Pancreas (tissue), 10 donors: ENCODE data around the gene L3MBTL1. TPM values are rescaled to one million over a fixed set of nuclear protein-coding genes. Genes with fewer than 3 reads are reported as not detected.

ENCODE experiments used
- ATAC-seq, 4 donors: fragments of 200-7000 bp; cut with Tn5 transposase; one replicate each; pipeline versions ENCODE4 v1.8.0 to v1.9.1; 2020; ENCODE audit warnings: mild to moderate bottlenecking in 4 of 4, moderate library complexity in 4 of 4
- DNase-seq, 6 donors: peaks; one replicate each; pipeline ENCODE4 v3.0.0-alpha.2; 2020
- FAIRE-seq: peaks from 2 replicates; lab custom pipeline; 2012; peaks lifted over from hg19 to GRCh38; lab: Jason Lieb, UNC
- H3K27ac ChIP-seq, 4 donors: fragments of 200-600 bp; sonication (generic); 1 replicate in 3 of 4; 2 replicates in 1 of 4; pipeline versions ENCODE4 v1.5.0 to v1.8.0; 2020
- H3K27me3 ChIP-seq, 4 donors: fragments of 200-600 bp; one replicate each; pipeline ENCODE4 v1.8.0; 2021
- H3K36me3 ChIP-seq, 3 donors: fragments of 200-600 bp; sonication (generic) in 1 of 3; one replicate each; pipeline versions ENCODE4 v1.5.0 to v1.8.0; 2020 to 2021
- H3K4me1 ChIP-seq, 3 donors: fragments of 200-600 bp; one replicate each; pipeline ENCODE4 v1.8.0; 2021
- H3K4me3 ChIP-seq, 4 donors: fragments of 200-600 bp; sonication (generic) in 2 of 4; one replicate each; pipeline versions ENCODE4 v1.5.0 to v1.8.0; 2020 to 2021
- H3K9me3 ChIP-seq, 4 donors: fragments of 200-600 bp; one replicate each; pipeline ENCODE4 v1.8.0; 2021
- WGBS, 2 donors: extraction: QIAGEN DNeasy Blood & Tissue Kit; methylation state at CpG; one replicate each; pipeline ENCODE4 v1.1.7; 2013; 5-methylcytosine and 5-hydroxymethylcytosine counted together
- intact Hi-C, 3 donors: fragments of 100-400 bp; cut with DNase I; formaldehyde crosslinking; loops; one replicate each; pipeline versions ENCODE4 v1.11.1 to v1.14.2; 2022
- polyA plus RNA-seq, 2 donors: library from polyadenylated mRNA; stranded (reverse); fragments of 200-250 nt; gene quantifications; one replicate each; pipeline ENCODE4 v1.2.3, GENCODE V29; 2013
- total RNA-seq, 6 donors: library from RNA; stranded (reverse); fragmentation: NEBNext Ultra II Directional in 4 of 6; extraction: Animal tissue kit (Norgen Biotek cat#: 25700) in 4 of 6; gene quantifications; one replicate each; pipeline versions ENCODE4 v1.2.1 to v1.2.4, GENCODE V29; 2021 to 2023
- TF ChIP-seq, protein P1 (sequence below), 4 donors: fragments of 200-600 bp; sonication (generic) in 3 of 4; IDR thresholded peaks; one replicate each; pipeline versions ENCODE4 v1.5.0 to v1.8.0; 2021; ENCODE audit warnings: antibody characterized with exemption in 4 of 4
- donor health status: healthy with polysubstance abuse.
- donor health status: DM: no; HTN: no; CAD: no; lungs with moderate emphysema.
- donor health status: DM: no; HTN: no; CAD: no.
- donor health status: control.
- donor health status: control.
- donor health status: Bipolar disorder and iron deficiency.
- donor health status: DM: yes; HTN: yes; CAD: no.
- donor health status: DM: no; HTN: no; CAD: no.
- donor health status: DM: no; HTN: no; CAD: no.
- donor health status: DM: yes; HTN: yes; CAD: no.

Gene L3MBTL1
- total and polyA plus RNA-seq, 8 donors = 3.4 to 10.7 (median 5.6) TPM

DNA sequence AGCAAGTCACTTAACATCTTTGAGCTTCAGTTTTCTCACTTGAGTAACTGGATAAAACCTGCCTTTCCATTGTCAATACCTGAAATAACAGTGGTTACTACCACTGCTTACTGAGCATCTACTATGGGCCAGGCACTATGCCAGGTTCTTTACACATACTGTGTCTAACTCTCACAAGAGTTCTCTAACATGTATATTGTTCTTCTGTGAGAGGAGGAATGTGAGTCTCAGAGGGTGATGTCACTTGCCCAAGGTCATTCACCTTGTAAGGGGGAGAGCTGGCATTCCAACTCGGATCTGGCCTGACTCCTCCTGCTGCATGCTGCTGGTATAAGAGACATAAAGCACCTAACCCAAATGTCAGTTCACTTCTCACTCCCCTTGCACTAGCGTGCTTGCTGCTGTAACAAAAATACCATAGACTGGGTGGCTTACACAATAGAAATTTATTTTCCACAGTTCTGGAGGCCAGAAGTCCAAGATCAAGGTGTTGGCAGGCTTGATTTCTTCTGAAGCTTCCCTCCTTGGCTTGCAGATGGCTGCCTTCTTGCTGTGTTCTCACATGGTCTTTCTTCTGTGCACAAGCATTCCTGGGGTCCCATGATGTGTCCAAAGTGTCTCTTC lies 29.4 kb downstream of the L3MBTL1 start:
- intact Hi-C loops = loop anchor here in 1 of 3 donors (5.0 to 10.0 kb wide), 2 partner anchors 155 to 538 kb away; no protein-coding TSS in a partner anchor
- Histone ChIP-seq H3K36me3 (no peaks in the 10 kb centered on the region), H3K27ac (no peak overlapping the region), H3K4me1 (peaks cover 0 to 16% (median 6%) of the 10 kb centered on the region in 3 donors), H3K9me3 (no peaks in the 10 kb centered on the region), H3K27me3 (no peaks in the 10 kb centered on the region), H3K4me3 (no peak overlapping the region)
- DNase-seq = no peak
- TF ChIP-seq, protein P1, sequence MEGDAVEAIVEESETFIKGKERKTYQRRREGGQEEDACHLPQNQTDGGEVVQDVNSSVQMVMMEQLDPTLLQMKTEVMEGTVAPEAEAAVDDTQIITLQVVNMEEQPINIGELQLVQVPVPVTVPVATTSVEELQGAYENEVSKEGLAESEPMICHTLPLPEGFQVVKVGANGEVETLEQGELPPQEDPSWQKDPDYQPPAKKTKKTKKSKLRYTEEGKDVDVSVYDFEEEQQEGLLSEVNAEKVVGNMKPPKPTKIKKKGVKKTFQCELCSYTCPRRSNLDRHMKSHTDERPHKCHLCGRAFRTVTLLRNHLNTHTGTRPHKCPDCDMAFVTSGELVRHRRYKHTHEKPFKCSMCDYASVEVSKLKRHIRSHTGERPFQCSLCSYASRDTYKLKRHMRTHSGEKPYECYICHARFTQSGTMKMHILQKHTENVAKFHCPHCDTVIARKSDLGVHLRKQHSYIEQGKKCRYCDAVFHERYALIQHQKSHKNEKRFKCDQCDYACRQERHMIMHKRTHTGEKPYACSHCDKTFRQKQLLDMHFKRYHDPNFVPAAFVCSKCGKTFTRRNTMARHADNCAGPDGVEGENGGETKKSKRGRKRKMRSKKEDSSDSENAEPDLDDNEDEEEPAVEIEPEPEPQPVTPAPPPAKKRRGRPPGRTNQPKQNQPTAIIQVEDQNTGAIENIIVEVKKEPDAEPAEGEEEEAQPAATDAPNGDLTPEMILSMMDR (IDR thresholded peaks at IDR 0.05) = no peak
- ATAC-seq = no peak
- 55 to 65% methylated on average over 2 of the region's 2 CpGs for WGBS, 2 donors
- no peak for FAIRE-seq

DNA sequence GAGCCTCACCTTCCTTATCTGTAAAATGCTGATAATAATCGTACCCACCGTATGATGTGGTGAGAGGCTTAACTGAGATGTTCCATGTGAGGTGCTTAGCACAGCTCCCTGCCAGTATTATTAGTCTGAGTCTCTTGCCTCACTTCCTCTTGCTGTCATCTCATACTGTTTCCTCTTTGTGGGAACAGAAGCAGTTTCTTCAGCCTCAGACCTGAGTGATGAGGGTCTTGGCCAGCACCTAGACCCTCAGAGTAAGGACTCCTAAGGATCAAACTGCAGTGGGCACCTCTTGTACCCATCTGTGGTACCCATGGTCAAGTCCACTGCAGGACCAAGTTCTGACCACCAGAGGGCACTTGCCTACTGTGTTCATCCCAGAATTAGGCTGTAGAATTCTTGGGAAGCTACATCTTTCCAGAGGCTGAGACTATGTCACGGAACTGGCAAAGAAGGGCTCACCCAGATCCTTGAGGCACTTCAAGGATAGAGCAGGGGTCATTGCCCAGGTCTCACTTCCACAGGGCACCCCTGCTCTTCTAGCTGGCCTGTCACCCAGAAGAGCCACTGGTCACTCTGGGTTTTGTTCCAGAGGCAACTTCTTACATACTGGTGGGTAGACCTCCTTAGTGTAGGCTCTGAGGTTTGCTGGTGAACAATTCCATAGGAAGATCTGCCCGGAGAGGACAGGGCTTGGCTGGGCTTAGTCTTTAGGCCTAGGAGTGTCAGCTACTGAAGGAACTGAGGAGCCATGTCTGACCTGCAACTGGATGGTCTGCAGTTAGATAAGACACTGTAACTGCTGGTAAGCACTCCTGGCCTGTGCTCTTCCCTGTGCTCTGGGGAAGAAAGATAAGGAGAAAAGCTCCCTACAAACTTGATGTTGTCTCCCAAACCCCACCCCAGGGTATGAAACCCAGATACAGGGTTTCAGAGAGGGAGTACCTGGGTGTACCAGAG lies 30.7 kb downstream of the L3MBTL1 start:
- Histone ChIP-seq H3K9me3 (no peaks in the 10 kb centered on the region), H3K4me1 (peaks cover 0 to 16% (median 6%) of the 10 kb centered on the region in 3 donors), H3K36me3 (no peaks in the 10 kb centered on the region), H3K4me3 (no peak overlapping the region), H3K27me3 (no peaks in the 10 kb centered on the region), H3K27ac (no peak overlapping the region)
- whole genome bisulfite sequencing, 2 donors = 14 to 19% methylated on average over 4 of the region's 4 CpGs
- FAIRE-seq (no peak), ATAC-seq (peak; percentile 81 to 89 (median 84)), DNase-seq (peak; percentile 47 to 87 (median 74))
- TF ChIP-seq, protein P1 (IDR thresholded peaks at IDR 0.05) = peak; percentile 80 to 94 (median 91)
- intact Hi-C loops = loop anchor here in 1 of 3 donors (5.0 to 10.0 kb wide), 2 partner anchors 154 to 537 kb away; no protein-coding TSS in a partner anchor

DNA sequence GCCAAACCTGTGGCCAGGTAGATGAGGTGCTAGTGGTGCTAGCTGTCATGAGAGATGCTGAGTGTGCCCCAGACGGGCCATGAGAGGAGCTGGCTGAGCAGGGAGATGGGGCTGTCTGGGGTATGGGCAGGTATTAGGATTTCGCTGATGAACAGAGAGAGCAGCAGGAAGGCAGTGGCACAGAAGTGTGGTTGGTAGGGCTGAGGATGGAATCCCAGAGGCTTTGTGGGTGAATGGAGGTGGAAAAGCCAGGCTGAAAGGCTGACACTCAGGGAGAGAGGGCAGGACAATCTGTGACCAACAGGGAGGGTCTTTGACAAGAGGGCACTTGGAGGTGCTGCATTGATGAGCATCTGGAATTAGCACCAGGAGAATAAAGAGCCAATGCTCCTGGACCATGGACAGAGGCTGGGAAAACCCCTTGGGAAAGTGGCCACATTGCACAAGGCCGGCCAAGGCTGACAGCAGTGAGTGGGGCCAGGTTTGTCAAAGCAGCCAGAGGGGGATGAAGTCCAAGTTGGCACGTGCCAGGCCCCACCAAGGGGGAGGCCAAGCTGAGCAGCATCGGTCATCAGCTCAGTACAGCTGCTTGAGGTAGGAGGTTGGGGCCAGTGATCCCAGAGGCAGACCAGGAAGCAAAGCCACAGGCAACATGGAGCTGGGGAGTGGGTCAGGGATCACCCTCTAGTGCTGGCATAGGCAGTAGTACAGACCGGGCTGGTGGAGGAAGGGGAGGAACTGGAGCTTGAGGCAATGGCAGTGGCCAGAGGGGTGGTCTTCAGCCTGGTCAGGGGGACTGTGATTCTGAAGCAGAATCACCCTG lies 31.6 kb downstream of the L3MBTL1 start:
- H3K4me1 ChIP-seq = peaks cover 0 to 16% (median 6%) of the 10 kb centered on the region in 3 donors
- ATAC-seq = peak; percentile 81 to 94 (median 92)
- no peaks in the 10 kb centered on the region for H3K9me3 ChIP-seq
- H3K27ac ChIP-seq = no peak overlapping the region
- H3K27me3 ChIP-seq = no peaks in the 10 kb centered on the region
- no peaks in the 10 kb centered on the region for H3K36me3 ChIP-seq
- no peak overlapping the region for H3K4me3 ChIP-seq
- WGBS, 2 donors = 28 to 31% methylated on average over 6 of the region's 6 CpGs
- TF ChIP-seq, protein P1 (IDR thresholded peaks at IDR 0.05) = no peak
- DNase-seq = peak; percentile 68 to 85 (median 79)
- FAIRE-seq = no peak
- intact Hi-C loops = loop anchor here in 1 of 3 donors (5.0 to 10.0 kb wide), 2 partner anchors 153 to 536 kb away; no protein-coding TSS in a partner anchor

DNA sequence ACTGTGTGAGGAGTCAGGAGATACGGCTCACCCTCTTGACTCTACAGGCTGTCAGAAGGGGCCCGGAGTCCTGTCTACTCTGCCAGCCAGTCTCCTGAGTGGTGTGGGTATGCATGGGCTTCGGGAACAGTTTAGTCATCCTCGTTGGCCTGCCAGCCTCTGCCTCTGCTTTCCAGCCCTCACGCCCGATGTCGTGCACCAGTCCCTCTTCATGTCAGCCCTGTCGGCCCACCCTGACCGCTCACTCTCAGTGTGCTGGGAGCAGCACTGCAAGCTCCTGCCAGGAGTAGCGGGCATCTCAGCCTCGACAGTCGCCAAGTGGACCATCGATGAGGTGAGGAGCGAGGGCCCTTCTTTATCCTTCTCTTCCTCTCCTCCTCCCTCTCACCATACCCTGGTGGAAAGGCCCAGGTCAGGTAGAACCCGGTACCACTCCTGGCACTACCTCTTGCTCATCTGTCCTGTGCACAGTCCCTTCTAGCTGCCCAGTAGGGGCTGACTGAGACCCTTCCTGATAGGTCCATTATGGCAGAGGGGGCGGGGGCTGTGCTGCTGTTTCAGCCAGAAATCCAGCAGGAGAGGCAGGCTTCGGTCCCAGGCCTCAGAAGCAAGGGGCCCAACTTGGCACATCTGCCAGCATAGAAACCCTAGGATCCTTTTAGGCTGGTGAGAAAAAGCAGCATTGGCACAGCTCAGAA lies 32.6 kb downstream of the L3MBTL1 start:
- H3K4me3 ChIP-seq = no peak overlapping the region
- TF ChIP-seq, protein P1 (IDR thresholded peaks at IDR 0.05) = no peak
- DNase-seq (no peak), ATAC-seq (no peak), FAIRE-seq (no peak)
- peaks cover 0 to 16% (median 6%) of the 10 kb centered on the region in 3 donors for H3K4me1 ChIP-seq
- intact Hi-C loops = loop anchor here in 1 of 3 donors (5.0 to 10.0 kb wide), 2 partner anchors 152 to 535 kb away; no protein-coding TSS in a partner anchor
- H3K9me3 ChIP-seq = no peaks in the 10 kb centered on the region
- H3K27me3 ChIP-seq = no peaks in the 10 kb centered on the region
- WGBS, 2 donors = 87 to 92% methylated on average over 17 of the region's 17 CpGs
- no peak overlapping the region for H3K27ac ChIP-seq
- H3K36me3 ChIP-seq = no peaks in the 10 kb centered on the region
